ENCODE measurements around the gene TMEM19.

DNA sequence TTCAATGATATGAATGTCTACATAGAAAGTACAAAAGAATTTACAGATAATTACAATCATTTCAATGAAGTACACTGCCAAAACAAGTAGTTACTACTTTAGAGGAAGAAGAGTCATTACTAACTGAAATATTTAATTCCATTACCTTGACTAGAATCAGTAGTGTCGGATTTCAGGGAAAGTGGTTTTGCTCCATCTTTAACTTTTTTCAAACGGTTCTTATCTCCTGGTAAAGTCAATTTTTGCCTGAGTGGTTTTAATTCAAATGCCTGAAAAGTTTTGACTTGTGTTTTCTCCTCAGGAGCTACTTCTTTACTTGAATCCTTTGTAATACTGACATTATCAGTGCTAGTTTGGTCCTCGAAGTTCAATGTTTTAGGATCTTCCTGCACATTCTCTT, 29.1 kb upstream of the TMEM19 start:
- TF ChIP-seq POLR2AphosphoS5 (IDR thresholded peaks at IDR 0.05; ENCODE audit: borderline replicate concordance, low read depth, low read length): no peak
- TF ChIP-seq EZH2 (IDR thresholded peaks at IDR 0.05): no peak

Data from SK-N-MC (cell line).